ENCODE data around the gene RPL19.
"Not testable (repeated sequence)": the region's sequence is repeated elsewhere in the genome, so short reads cannot be mapped to it uniquely, and the experiment has no call there.

The RPL19 gene

GRCh38 chr17:39165841-39166349, 34.2 kb upstream of the RPL19 start, which contains the start of gene ARL5C:
ARL5C (minus strand) TSS chr17:39166161; CDS start chr17:39165760, 401 bp downstream.
- no peak for DNase-seq (ENCODE audit: low spot score)
- in situ Hi-C loops (cut with MboI; ENCODE audit: low pct_unique_long_range_greater_than_20kb, low sequenced_read_pairs, unreplicated experiment), result no loop called here
- no peak for TF ChIP-seq CTCF (IDR thresholded peaks at IDR 0.05; ENCODE audit: extremely low read depth, insufficient read depth, missing control alignments)

- DNase-seq (ENCODE audit: low spot score), result no peak
- in situ Hi-C loops (cut with MboI; ENCODE audit: low pct_unique_long_range_greater_than_20kb, low sequenced_read_pairs, unreplicated experiment), result no loop called here
- no peak for TF ChIP-seq CTCF (IDR thresholded peaks at IDR 0.05; ENCODE audit: extremely low read depth, insufficient read depth, missing control alignments)
Observed at GRCh38 chr17:39166437-39167335, 33.4 kb upstream of the RPL19 start.

- in situ Hi-C loops (cut with MboI; ENCODE audit: low pct_unique_long_range_greater_than_20kb, low sequenced_read_pairs, unreplicated experiment), result no loop called here
- no peak for TF ChIP-seq CTCF (IDR thresholded peaks at IDR 0.05; ENCODE audit: extremely low read depth, insufficient read depth, missing control alignments)
- no peak for DNase-seq (ENCODE audit: low spot score)
Observed at GRCh38 chr17:39167476-39167875, 32.6 kb upstream of the RPL19 start.

GRCh38 chr17:39168503-39168902, 31.6 kb upstream of the RPL19 start:
- DNase-seq (ENCODE audit: low spot score); in situ Hi-C loops (cut with MboI; ENCODE audit: low pct_unique_long_range_greater_than_20kb, low sequenced_read_pairs, unreplicated experiment): not testable (repeated sequence)

- no peak for TF ChIP-seq CTCF (IDR thresholded peaks at IDR 0.05; ENCODE audit: extremely low read depth, insufficient read depth, missing control alignments)
- DNase-seq (ENCODE audit: low spot score), result no peak
- in situ Hi-C loops (cut with MboI; ENCODE audit: low pct_unique_long_range_greater_than_20kb, low sequenced_read_pairs, unreplicated experiment), result no loop called here
Observed at GRCh38 chr17:39169101-39169500, 31.0 kb upstream of the RPL19 start.

GRCh38 chr17:39169518-39169917, 30.6 kb upstream of the RPL19 start:
- no peak for TF ChIP-seq CTCF (IDR thresholded peaks at IDR 0.05; ENCODE audit: extremely low read depth, insufficient read depth, missing control alignments)
- in situ Hi-C loops (cut with MboI; ENCODE audit: low pct_unique_long_range_greater_than_20kb, low sequenced_read_pairs, unreplicated experiment), result no loop called here
- no peak for DNase-seq (ENCODE audit: low spot score)

- TF ChIP-seq CTCF (IDR thresholded peaks at IDR 0.05; ENCODE audit: extremely low read depth, insufficient read depth, missing control alignments), result no peak
- in situ Hi-C loops (cut with MboI; ENCODE audit: low pct_unique_long_range_greater_than_20kb, low sequenced_read_pairs, unreplicated experiment), result no loop called here
- no peak for DNase-seq (ENCODE audit: low spot score)
Observed at GRCh38 chr17:39170109-39170508, 30.0 kb upstream of the RPL19 start.

Data from GM13977 (cell line).